ENCODE measurements around the gene RPL14.
"Not testable (repeated sequence)": the region's sequence is repeated elsewhere in the genome, so short reads cannot be mapped to it uniquely, and the experiment has no call there.

The RPL14 gene

DNA sequence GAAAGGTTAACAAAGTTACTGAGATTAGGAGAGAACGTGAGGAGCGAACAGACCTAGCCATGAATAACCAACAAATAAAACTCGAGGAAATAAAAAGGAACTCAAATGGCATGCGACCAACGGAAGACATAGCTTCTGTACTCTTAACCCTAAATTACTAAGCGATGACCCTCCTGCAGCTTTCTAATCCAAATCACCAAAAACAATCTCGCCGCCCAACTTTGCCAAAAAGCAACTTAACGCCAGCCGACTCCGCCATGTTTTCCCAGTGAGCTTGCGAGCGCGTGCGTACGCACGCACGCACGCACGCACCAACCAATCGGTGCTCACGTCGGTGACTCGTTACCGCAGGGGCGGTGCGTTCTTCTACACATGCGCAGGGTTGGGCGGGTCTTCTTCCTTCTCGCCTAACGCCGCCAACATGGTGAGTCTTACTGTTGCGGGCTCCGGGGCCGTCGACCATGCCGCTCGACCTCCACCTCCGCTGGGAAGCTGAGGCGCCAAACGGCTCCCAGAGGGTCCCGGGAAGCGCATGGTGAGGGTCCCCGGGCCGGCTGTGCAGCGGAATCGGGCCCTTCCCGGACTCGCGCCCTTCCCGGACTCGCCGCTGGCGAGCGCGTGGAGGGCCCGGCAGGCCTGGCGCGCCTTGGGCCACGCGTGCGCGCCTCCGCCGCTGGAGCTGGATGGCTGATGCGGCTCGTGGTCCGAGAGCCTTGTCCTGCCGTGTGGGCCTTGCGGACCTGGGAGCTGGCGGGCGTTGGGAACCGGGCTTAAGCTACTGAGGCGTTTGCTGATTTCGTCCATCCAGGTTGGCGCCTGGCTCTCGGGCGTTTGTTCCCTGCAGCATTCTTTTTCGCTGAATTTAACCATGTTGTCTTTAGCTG is at the start of gene RPL14:
TSS of gene RPL14 (plus strand) at position 400 of the 884 bp plus-strand sequence. CDS start at position 533, 133 bp downstream.
- peak; percentile 98 for DNase-seq

DNA sequence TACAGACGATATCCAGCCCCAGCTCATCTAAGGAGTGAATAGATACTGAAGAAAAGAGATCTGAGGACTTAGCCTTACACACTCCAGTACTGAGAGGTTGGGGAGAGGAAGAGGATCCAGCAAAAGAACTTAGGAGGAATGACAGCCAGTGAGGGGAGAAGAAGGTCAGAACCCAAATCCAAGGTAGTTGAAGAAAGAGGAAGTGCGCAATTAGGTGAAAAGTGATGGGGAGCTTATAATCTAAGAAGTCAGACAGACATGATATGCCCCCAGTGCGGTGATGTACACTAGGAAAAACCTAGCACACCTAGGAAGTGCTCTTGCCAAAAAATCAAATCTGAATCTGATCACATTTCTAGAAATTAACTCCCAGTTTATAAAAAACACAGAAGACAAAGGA is 49.5 kb upstream of the RPL14 start:
- DNase-seq, result no peak

DNA sequence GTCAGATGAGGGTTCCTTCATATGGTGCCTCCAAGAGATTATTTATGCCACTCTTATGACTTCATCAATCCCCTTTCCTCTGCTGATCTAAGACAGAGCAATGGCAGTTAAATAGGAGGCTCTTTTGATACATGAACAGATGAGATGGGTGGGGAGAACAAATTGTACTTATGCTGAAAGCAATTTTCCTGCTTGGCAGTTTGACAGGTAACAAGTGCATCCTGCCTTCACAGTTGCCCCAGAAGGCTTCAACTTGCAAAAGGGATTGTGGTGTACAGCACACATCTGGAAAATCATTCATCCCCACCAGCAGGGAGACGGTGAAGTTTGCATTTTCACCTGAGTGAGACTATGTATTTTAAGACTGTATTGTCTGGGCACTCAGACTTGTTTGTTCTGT is 42.9 kb upstream of the RPL14 start:
- no peak for DNase-seq

DNA sequence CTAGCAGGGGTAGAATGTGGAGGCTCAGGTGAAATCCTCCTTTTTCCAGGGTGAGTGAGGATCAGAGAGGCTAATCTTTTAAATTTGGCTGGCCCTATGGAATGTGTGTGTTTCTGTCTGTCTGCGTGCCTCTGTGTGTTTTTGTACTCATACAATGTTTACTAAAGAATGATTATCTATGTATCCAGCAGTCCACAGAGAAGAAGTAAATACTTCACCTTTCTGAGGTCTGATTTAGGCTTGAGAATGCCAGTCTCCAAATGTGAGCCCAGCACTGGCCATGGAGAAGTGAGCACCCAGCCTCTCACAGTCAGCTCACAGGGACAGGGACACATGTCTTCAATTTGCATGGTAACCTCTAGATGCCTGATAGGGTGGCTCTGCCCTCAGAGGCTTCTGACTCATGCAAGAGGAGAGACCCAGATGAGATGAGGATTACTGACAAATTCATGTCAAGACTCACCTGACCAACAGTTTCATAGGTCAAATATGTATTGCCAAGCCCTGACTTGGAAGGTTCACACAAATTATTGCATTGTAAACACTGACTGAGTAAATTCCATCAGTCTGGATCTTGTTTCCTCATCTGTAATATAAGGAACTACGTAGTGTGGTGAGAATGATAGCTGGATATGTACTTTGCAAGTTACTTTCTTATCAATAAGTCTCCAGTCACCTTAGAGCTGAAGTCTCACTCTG is 39.1 kb upstream of the RPL14 start:
- DNase-seq, result no peak

DNA sequence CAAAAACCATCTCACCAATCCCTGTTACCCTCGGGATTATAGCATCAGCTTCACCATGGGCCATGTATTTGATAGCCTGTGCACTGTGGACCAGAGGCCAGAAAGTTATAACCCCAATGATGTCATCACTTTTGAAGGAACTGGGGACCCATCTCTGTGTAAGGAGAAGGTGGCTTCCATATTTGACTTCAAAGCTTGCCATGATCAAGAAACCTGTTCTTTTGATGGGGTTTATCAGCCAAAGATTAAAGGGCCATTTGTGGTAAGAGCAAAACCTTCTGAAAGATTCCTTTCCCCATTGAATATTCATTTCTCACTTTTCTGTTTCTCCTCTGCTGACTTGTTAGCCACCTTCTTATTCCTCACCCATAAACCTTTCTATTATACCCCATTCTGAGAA is 34.3 kb upstream of the RPL14 start:
- DNase-seq, result no peak

DNA sequence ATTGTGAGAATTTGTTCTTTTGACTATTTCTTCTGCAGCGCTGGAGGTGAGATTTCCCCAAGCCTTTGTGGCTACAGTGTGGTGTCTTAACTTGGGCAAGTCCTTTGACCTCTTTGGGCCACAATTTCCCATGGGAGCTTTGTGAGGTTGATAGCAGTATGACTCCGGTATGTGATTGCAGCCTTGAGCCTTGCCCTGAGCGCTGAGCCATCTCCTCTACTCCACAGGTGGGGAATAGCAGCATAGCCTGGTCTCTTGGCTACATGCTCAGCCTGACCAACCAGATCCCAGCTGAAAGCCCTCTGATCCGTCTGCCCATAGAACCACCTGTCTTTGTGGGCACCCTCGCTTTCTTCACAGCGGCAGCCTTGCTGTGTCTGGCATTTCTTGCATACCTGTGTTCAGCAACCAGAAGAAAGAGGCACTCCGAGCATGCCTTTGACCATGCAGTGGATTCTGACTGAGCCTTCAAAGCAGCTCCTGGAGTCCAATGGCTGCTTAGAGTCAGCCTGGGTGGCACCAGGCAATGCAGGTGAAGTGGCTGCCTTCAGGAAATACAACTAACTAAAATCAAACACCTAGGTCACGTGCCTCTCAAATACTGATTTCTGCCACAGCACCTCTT is 30.0 kb upstream of the RPL14 start:
- no peak for DNase-seq

DNA sequence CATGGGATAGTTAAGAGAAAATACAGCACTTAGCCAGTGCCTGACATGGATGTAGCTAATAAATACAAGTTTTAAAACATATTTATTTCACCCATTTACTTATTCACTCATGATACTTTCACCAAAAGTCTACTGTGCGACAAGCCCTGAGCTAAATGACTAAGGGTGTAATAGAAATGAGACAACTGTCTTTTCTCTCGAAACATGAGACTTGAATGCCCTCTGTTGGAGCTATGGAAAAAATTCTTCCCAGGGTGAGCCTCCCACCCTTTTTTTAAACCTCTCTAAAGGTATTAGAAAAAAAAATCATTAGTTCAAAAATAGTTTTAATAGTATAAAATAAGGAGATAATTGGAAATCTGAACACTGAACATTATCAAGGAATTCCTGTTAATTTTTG is 24.3 kb upstream of the RPL14 start:
- DNase-seq, result no peak

DNA sequence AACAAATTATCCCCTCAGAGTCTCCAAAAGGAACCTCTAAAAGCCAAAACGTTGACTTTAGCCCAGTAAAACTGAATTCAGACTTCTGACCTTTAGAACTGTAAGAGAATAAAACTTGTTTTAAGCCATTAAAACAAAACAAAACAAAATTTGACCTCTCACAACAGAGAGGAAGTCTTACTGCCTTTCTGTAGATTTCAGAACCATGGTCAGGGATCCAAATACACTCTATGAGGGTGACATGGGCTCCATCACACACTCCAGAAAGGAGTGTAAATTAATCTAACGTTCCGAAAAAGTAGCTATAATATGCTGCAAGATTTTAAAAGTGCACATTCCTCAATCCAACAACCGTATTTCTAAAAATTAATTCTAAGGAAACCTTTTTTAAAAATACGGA is 19.2 kb upstream of the RPL14 start:
- DNase-seq, result no peak

DNA sequence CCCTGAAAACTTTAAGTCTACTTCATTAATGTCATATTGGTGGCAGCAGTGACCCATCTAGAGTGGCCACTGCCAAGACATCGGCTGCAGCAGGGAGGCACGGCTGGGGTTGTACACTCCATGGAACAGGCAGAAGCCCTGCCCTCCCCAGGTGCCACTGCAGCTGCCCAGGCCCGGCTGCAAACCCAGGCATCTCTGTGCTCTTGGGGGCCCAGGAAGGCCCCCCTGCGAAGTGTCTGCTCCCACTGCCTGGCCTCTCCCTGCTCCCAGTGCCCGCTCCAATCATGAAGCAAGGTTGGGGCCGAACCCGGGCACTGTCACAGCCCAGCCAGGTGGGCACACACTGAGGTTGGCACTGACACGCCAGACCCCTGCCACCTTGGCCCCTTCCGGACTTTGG is 12.1 kb upstream of the RPL14 start:
- no peak for DNase-seq

DNA sequence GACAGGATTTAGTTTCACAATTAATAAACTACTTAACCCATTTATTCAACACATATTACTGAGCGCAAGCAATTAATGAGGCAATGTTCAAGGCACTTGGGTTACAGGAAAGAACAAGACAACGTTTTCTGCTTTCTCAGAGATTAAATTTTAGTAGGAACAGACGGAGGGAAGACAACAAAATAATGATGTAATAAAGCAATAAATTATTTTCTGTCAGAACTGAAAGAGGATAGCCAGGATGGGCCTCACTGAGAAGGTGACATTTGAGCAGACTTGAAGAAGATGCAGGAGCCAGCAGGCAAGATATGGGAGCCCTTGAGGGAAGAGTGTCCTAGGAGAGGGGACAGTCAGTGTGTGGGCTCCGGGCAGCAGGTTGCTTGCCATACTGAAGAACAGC is 11.3 kb upstream of the RPL14 start:
- no peak for DNase-seq

DNA sequence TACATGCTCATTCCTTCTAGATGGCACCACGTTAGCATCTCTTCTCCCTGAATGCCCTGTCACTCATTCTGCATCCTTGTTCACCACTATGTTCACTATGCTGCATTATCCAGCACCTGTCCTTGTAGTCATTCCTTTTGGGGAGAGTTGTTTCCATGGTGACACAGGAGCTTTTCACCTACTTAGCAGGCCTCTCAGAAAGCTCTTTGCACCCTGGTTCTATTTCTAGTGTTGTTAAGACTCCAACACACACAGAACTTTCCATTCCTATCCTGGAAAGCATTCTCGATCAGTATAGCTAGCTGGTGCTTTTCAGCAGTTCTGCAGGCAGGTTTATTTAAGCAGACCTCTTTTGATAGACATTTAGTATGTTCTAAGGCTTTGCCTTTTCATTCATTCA is 6.7 kb upstream of the RPL14 start:
- no peak for DNase-seq

DNA sequence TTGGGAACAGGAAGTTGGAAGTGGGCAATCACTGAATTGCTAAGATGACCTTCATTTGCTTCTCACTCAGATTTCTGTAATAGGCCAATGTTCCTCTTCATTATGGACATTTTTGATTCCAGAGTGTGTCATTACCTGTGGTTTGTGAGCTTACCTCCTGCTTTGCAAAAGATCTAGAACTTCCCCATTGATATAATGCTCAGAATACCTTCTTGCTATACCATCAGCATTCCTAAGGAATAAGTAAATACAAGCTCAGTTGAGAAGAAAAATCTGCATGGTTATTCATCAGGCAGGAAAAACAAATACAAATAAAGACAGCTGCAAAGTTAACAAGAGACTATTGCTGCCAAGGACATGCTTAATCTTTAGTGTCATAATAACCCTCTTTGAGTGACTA is 5.6 kb upstream of the RPL14 start:
- DNase-seq, result no peak

DNA sequence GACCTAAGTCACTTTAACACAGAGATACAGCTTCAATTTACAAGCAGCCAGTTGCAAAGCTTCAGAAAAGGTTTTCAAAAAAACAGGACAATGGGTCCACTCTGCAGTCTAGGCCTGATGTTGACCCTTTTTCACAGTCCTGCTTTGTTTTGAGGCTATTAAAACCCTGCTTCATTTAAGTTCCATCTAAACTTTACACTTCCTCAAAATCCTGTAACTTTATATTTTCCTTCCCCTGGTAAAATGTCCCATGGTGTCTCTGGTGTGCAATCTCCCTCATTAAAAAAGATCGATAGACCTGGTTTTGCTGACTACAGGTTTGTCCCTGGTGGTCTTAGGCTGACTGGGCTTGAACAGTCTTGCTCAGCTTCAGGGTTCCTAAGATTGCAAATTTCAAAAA is 5.1 kb upstream of the RPL14 start:
- no peak for DNase-seq

DNA sequence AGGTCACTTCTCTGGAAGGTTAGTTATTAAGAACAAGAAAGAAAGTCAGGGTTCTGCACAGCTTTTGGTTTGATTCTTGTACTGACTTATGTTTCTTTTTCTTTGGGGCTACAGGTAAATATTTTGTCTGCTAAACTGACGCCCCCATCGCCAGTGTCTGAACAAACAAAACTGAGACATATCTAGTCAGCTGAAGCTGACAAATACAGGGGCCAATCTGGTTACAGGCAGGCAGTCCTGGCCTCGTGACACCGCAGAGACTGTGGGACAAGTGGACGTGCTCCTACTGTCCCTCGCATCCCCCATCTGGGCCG is 4.6 kb upstream of the RPL14 start:
- DNase-seq, result no peak

DNA sequence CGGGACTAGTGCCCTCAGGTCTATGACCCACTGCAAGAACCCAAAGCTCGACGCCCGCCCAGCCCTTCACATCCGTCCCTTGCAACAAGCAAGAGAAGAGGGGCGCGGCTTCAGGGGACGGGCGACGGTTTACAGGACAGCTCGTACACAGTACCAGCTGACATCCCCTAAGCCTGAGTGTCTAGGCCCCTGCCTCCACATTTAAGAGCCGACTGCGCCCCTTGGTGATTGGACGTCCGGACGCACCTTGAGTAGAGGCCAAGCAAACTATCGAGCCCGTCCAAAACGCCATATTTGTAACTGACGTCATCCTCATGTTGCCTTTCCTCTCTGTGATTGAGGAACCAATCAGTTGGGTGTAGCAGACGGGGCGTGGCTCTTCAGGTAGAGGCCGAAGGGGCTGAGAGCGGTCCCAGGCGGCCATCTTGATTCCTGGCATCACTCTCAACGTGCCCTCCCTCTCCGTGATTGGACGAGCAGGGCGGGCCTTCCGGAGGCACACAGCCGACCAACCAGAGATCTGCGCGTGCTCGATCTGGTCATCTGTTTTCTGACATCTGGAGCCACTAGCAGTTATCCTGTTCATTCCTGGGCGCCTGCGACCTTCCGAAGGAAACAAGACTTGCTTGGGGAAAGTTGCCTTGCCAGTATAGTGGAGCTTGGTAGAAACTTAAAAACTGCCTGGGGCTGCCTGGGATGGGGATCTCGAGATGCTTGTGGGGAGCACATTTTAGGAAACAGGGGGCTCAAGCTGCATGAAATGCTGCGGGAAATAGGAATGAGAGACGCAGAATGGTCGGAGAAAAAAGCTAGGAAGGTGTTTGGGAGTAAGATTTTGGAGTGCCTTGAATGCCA is 4.0 kb upstream of the RPL14 start:
- peak; percentile 99 for DNase-seq

DNA sequence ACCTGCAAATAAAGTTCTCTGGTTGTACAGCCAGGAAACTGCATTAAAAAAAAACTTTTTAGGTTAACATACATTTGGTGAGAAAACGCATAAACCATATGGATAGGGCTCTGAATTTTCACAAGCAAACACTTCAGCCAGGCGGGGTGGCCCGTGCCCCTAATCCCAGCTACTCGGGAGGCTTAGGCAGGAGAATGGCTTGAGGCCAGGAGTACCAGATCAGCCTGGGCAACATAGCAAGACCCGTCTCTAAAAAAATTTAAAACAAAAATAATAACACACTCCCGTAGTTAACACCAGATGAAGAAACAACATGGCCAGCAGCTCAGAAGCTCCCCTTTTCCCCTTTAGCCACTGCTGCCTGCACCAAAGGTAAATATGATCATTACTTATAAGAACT is 3.2 kb upstream of the RPL14 start:
- no peak for DNase-seq

DNA sequence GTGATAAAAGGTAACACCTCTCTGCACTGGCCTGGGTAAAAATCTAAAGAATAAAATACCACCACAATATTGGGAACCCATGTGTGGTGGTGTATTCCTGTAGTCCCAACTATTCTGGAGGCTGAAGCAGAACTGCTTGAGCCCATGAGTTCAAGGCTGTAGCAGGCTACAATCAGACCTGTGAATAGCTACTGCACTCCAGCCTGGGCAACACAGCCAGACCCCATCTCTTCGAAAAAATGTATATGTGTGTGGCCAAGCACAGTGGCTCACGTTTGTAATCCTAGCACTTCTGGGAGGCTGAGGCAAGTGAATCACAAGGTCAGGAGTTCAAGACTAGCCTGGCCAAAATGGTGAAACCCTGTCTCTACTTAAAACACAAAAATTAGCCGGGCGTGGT is 1.8 kb upstream of the RPL14 start:
- no peak for DNase-seq

DNA sequence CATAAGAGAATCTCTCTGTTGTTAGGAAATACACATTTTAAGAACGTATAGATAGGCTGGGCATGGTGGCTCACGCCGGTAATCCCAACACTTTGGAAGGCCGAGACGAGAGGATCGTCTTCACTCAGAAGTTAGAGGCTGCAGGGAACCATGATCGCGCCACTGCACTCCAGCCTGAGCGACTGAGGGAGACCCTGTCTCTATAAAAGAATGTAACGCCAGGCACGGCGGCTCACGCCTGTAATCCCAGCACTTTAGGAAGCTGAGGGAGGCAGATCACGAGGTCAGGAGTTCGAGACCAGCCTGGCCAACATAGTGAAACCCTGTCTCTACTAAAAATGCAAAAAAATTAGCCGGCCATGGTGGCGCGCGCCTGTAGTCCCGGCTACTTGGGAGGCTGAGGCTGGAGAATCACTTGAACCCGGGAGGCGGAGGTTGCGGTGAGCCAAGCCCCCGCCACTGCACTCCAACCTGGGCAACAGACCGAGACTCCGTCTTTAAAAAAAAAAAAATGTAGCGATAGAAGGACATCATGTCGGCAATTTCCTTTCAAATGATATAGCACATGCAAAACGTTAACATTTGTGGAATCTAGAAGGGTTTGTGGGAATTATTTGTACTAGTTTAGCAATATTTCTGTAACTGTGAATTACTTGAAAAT is 730 bp upstream of the RPL14 start:
- DNase-seq, result no peak

DNA sequence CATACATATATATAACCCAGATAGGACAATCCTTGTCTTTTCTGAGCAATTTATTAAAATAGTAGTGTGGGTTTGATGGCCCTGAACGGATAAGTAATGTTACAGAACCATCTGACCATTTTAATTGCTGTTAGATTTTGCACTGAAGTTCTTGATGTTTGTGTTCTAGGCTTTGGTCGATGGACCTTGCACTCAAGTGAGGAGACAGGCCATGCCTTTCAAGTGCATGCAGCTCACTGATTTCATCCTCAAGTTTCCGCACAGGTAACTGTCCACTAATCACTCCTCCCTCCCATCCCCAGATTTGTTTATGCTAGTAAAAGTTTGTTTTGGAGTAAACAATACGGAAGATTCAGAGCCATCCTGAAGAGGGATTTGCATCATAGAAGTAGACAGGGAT is 1.3 kb downstream of the RPL14 start:
- no peak for DNase-seq

DNA sequence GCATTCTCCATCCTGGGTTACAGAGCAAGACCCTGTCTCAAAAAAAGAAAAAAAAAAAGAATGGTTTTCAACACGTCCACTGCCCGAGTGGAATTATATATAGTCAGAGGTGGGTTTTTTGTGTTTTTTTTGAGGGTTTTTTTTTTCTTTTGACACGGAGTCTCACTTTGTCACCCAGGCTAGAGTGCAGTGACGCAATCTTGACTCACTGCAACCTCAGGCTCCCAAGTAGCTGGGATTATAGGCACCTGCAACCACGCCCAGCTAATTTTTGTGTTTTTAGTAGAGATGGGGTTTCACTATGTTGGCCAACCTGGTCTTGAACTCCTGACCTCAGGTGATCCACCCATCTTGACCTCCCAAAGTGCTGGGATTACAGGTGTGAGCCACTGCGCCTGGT is 3.3 kb downstream of the RPL14 start:
- DNase-seq, result not testable (repeated sequence)

DNA sequence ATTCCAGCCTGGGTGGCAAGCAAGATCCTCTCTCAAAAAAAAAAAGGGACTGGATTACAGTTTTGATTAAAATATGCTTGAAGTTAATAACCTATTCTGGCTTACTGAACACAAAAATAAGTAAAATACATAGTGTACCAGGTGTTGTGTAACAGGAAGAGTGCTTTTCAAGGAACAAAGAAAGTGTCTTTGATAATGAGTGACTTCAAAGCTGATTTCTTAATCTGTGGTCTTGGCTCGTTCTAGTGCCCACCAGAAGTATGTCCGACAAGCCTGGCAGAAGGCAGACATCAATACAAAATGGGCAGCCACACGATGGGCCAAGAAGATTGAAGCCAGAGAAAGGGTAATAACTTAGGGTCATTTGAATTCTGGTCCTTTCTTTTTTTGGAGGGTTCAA is 4.0 kb downstream of the RPL14 start:
- DNase-seq, result no peak

DNA sequence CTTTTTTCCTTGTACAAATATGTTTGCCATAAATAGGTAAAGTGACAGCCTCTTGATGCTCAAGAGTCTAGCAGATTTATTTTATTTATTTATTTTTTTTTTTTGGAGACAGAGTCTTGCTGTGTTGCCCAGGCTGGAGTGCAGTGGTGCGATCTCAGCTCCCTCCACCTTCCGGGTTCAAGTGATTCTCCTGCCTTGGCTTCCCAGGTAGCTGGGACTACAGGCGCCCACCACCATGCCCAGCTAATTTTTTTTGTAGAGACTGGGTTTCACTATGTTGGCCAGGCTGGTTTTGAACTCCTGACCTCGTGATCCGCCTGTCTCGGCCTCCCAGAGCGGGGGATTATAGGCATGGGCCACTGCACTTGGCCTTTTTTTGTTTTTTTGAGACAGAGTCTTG is 5.7 kb downstream of the RPL14 start:
- not testable (repeated sequence) for DNase-seq

DNA sequence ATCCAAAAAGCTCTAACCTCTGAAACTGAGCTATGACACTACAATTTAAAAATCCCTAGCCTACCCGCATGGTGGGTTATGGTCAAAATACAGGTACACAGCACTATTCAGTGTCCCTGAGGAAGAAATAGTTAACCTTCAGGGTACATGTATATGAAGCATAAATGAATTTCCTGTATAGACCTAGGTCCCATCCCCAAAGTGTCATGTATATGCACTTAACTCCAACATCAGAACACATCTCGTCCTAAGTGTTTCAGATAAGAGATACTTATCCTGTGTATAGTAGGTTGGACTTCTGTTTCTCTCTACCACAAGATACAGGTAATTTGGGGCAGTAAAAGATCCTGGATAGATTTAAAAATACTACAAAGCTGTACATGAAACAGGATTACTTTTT is 6.4 kb downstream of the RPL14 start:
- DNase-seq, result no peak

Measured in RPMI8226 (cell line).